H1 (cell line): ENCODE measurements around the gene RAB25.

Experiments used
- CTCF ChIP-seq, 3 experiments: IDR thresholded peaks; 1 replicate in 2 of 3; 2 replicates in 1 of 3; pipeline versions ENCODE4 v1.5.1 to v1.6.1; 2011; ENCODE audit warnings: low read length in 3 of 3, mild to moderate bottlenecking in 3 of 3, inconsistent platforms in 2 of 3, low read depth in 1 of 3, moderate library complexity in 1 of 3; ENCODE audit not compliant: insufficient read depth in 1 of 3; ENCODE audit errors: control extremely low read depth in 1 of 3
- GABPA ChIP-seq: IDR thresholded peaks from 2 replicates; pipeline ENCODE4 v1.6.1; 2011; ENCODE audit warnings: mild to moderate bottlenecking, low read length, moderate library complexity, borderline replicate concordance; ENCODE audit not compliant: insufficient read depth
- TAF1 ChIP-seq: IDR thresholded peaks from 2 replicates; pipeline ENCODE4 v1.6.1; 2011; ENCODE audit warnings: mild to moderate bottlenecking, low read depth, low read length
- USF2 ChIP-seq: IDR thresholded peaks from 2 replicates; pipeline ENCODE4 v1.6.1; 2011; ENCODE audit warnings: low read length, improper control_type of control experiment

DNA sequence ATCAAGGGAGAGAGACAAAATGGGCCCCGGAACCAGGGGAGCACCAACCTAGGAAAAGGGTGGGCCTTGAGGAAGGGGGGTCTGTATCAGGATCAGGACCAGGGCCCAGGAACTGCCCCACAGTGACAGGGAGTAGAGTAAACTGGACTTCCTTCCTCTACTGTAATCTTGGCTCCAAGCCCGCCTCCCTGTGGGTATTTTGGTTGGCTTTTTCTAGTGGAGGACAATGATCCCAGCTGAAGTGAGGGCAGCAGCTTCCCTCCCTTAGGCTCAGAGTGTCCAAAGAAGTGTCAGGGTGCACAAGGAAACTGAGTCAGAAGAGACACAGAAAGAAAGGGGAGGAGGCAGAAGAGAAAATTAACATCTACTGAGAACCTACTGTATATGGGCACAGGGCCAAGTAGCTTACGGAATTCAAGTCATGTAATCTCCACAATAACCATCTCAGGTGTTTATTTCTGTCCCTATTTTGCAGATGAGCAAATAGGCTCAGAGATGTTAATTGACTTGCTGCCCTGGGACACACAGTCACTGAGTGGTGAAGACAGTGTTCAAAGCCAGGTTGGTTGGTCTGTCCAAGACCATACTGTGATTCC lies 12.2 kb upstream of the RAB25 start:
- no peak for TF ChIP-seq USF2
- no peak for TF ChIP-seq CTCF (IDR thresholded peaks at IDR 0.05; ENCODE audit: control extremely low read depth in 1 of 3, insufficient read depth in 1 of 3, low read depth in 1 of 3, low read length in 3 of 3)
- no peak for TF ChIP-seq TAF1
- no peak for TF ChIP-seq GABPA
